Endothelial cell of umbilical vein (primary cell): ENCODE data around the gene ARL3. TPM values are rescaled to one million over a fixed set of nuclear protein-coding genes. Genes with fewer than 3 reads are reported as not detected.

Experiments
- BruUV-seq: library from RNA; stranded (reverse); fragments of 400-500 nt; replicated peaks from 2 replicates; lab custom pipeline; 2021; lab: Mats Ljungman, UMichigan
- CTCF ChIA-PET: fragments of 300-600, 350-600 bp; sonication (Branson Sonifier 250); formaldehyde crosslinking; loops from one replicate; lab custom pipeline; 2021; ENCODE audit warnings: antibody characterized with exemption, inconsistent platforms; lab: Charles Lee
- POLR2A ChIA-PET: fragments of 300-600, 350-600 bp; sonication (Branson Sonifier 250); formaldehyde crosslinking; loops from one replicate; lab custom pipeline; 2021; ENCODE audit warnings: antibody characterized with exemption, inconsistent platforms; lab: Charles Lee
- DNase-seq: peaks from one replicate; pipeline ENCODE4 v3.0.0-alpha.2; 2011; ENCODE audit warnings: low read depth, low spot score
- FAIRE-seq: peaks from 2 replicates; lab custom pipeline; 2011; peaks lifted over from hg19 to GRCh38; lab: Jason Lieb, UNC
- H2AFZ ChIP-seq: 2 replicates; pipeline ENCODE4 v1.6.0; 2012; ENCODE audit warnings: low read depth, low read length, control low read depth, inconsistent platforms
- H3K27ac ChIP-seq: 2 replicates; pipeline ENCODE4 v1.5.1; 2011; ENCODE audit warnings: low read depth, mild to moderate bottlenecking, control low read depth, low read length, moderate library complexity; ENCODE audit not compliant: insufficient read depth
- H3K27me3 ChIP-seq, 2 experiments: 2 replicates each; pipeline versions ENCODE4 v1.6.0 to v1.6.1; 2011; ENCODE audit warnings: low read length in 2 of 2, mixed read lengths in 1 of 2; ENCODE audit not compliant: control insufficient read depth in 2 of 2, insufficient read depth in 2 of 2
- H3K36me3 ChIP-seq, 2 experiments: 2 replicates in 1 of 2; 3 replicates in 1 of 2; pipeline ENCODE4 v1.5.1; 2011; ENCODE audit warnings: low read length in 2 of 2, mild to moderate bottlenecking in 1 of 2, moderate library complexity in 1 of 2; ENCODE audit not compliant: control insufficient read depth in 2 of 2, insufficient read depth in 2 of 2; ENCODE audit errors: extremely low read depth in 1 of 2
- H3K4me1 ChIP-seq: 3 replicates; pipeline ENCODE4 v1.5.1; 2011; ENCODE audit warnings: mild to moderate bottlenecking, low read length; ENCODE audit not compliant: control insufficient read depth, insufficient read depth; ENCODE audit errors: extremely low read depth
- H3K4me2 ChIP-seq: 2 replicates; pipeline ENCODE4 v1.6.1; 2011; ENCODE audit warnings: low read length, control low read depth, mixed read lengths; ENCODE audit not compliant: insufficient read depth
- H3K4me3 ChIP-seq, 3 experiments: fragments of 200-600 bp in 1 of 3; sonication (generic), shearing (Covaris generic) in 1 of 3; replicated peaks in 1 of 3; 2 replicates each; pipeline ENCODE4 v1.5.1; 2011 to 2016; ENCODE audit warnings: control low read depth in 3 of 3, low read length in 3 of 3, mild to moderate bottlenecking in 2 of 3, inconsistent platforms in 1 of 3, low read depth in 1 of 3, moderate library complexity in 1 of 3; ENCODE audit not compliant: insufficient read depth in 1 of 3
- H3K79me2 ChIP-seq: 2 replicates; pipeline ENCODE4 v1.6.0; 2012; ENCODE audit warnings: low read length, inconsistent platforms; ENCODE audit not compliant: control insufficient read depth, insufficient read depth
- H3K9ac ChIP-seq: replicated peaks from 2 replicates; pipeline ENCODE3; 2011; ENCODE audit warnings: low read length, control low read depth; ENCODE audit not compliant: insufficient read depth; ENCODE audit errors: extremely low read depth
- H3K9me1 ChIP-seq: replicated peaks from 3 replicates; pipeline ENCODE4 v1.6.0; 2011; ENCODE audit warnings: mild to moderate bottlenecking, low read length; ENCODE audit not compliant: control insufficient read depth, insufficient read depth; ENCODE audit errors: extremely low read depth
- H3K9me3 ChIP-seq: replicated peaks from 2 replicates; pipeline ENCODE4 v1.5.1; 2012; ENCODE audit warnings: low read length, inconsistent platforms; ENCODE audit not compliant: control insufficient read depth, insufficient read depth
- H4K20me1 ChIP-seq: replicated peaks from 2 replicates; pipeline ENCODE3; 2011; ENCODE audit warnings: mild to moderate bottlenecking, low read length; ENCODE audit not compliant: control insufficient read depth, insufficient read depth; ENCODE audit errors: extremely low read depth
- CTCF ChIP-seq, 2 donors: IDR thresholded peaks; 1 replicate in 1 of 2; 2 replicates in 1 of 2; pipeline ENCODE4 v1.5.1; 2011; ENCODE audit warnings: low read length in 2 of 2, mild to moderate bottlenecking in 2 of 2, moderate library complexity in 2 of 2, control low read depth in 1 of 2, inconsistent platforms in 1 of 2, low read depth in 1 of 2; ENCODE audit not compliant: insufficient read depth in 1 of 2; ENCODE audit errors: extremely low read depth in 1 of 2
- EZH2 ChIP-seq: IDR thresholded peaks from 2 replicates; pipeline ENCODE4 v1.6.1; 2012; ENCODE audit warnings: borderline replicate concordance, low read depth, mild to moderate bottlenecking, moderate library complexity, low read length, inconsistent platforms; ENCODE audit not compliant: severe bottlenecking
- FOS ChIP-seq: IDR thresholded peaks from 2 replicates; pipeline ENCODE4 v1.6.1; 2011; ENCODE audit warnings: mild to moderate bottlenecking, low read length, moderate library complexity, borderline replicate concordance; ENCODE audit not compliant: insufficient read depth
- GATA2 ChIP-seq: IDR thresholded peaks from 2 replicates; pipeline ENCODE4 v1.7.0; 2011; ENCODE audit warnings: low read depth, mild to moderate bottlenecking, moderate library complexity, mixed read lengths, low read length; ENCODE audit not compliant: insufficient read length, insufficient read depth
- JUN ChIP-seq: IDR thresholded peaks from 2 replicates; pipeline ENCODE4 v1.6.1; 2011; ENCODE audit warnings: borderline replicate concordance, low read depth; ENCODE audit not compliant: insufficient read length, insufficient read depth
- MAX ChIP-seq: IDR thresholded peaks from 2 replicates; pipeline ENCODE4 v1.6.1; 2011; ENCODE audit not compliant: insufficient read depth, insufficient read length
- MYC ChIP-seq: IDR thresholded peaks from one replicate; pipeline ENCODE4 v1.6.1; 2011; ENCODE audit warnings: mild to moderate bottlenecking, low read depth, low read length
- POLR2A ChIP-seq: IDR thresholded peaks from 2 replicates; pipeline ENCODE4 v1.6.1; 2012; ENCODE audit warnings: low read depth, mild to moderate bottlenecking, control low read depth, low read length
- POLR2AphosphoS5 ChIP-seq: IDR thresholded peaks from 2 replicates; pipeline ENCODE4 v1.6.1; 2012; ENCODE audit warnings: low read depth, mild to moderate bottlenecking, control low read depth, low read length, moderate library complexity; ENCODE audit not compliant: insufficient read depth
- dilution Hi-C: fragments of 300-500 bp; cut with MboI; formaldehyde crosslinking; loops from one replicate; pipeline ENCODE4 v1.15.0; 2019; ENCODE audit warnings: low sequenced_read_pairs; ENCODE audit not compliant: extremely low pct_ligation_motif_present
- intact Hi-C: fragments of 100-400 bp; cut with micrococcal nuclease; formaldehyde crosslinking; loops from one replicate; pipeline ENCODE4 v1.10.0; 2022
- polyA plus RNA-seq, 4 experiments: library from polyadenylated mRNA; depleted of rRNA in 3 of 4; stranded (reverse) in 3 of 4; unstranded in 1 of 4; fragments of >200 nt; gene quantifications; 2 replicates each; pipeline versions ENCODE4 v1.2.1 to v1.2.3, GENCODE V29; 2011 to 2012; ENCODE audit warnings: missing spikeins in 1 of 4
- total RNA-seq: library from RNA; stranded (reverse); gene quantifications from 2 replicates; pipeline ENCODE4 v1.2.3, GENCODE V29; 2021

The ARL3 gene
- total and polyA plus RNA-seq, 2 donors (not counting 3 experiments of a cell fraction or from before 2014, with no cell fraction given) = 6.6 to 11.0 TPM

- H3K4me2 ChIP-seq = no peak overlapping the region
- FAIRE-seq = no peak
- H2AFZ ChIP-seq = no peak overlapping the region
- H3K27me3 ChIP-seq = no peaks in the 10 kb centered on the region
- H3K27ac ChIP-seq = no peak overlapping the region
- POLR2A ChIA-PET = interaction anchor here (0.6 kb wide), 1 partner anchor 900 kb away, joined by 4 read pairs; no protein-coding TSS in a partner anchor
- no peaks in the 10 kb centered on the region for H3K4me1 ChIP-seq
- no peak overlapping the region for H3K4me3 ChIP-seq
- no peak for DNase-seq
- no TSS peak for BruUV-seq
- TF ChIP-seq MYC = no peak
- TF ChIP-seq MAX = no peak
- TF ChIP-seq CTCF (IDR thresholded peaks at IDR 0.05; ENCODE audit: extremely low read depth in 1 of 2, insufficient read depth in 1 of 2, low read depth in 1 of 2, low read length in 2 of 2) = no peak
- TF ChIP-seq GATA2 = no peak
- no peak for TF ChIP-seq FOS
- TF ChIP-seq POLR2A = no peak
- no peak for TF ChIP-seq JUN
- no peak for TF ChIP-seq POLR2AphosphoS5
- TF ChIP-seq EZH2 = no peak
- H3K79me2 ChIP-seq = no peaks in the 10 kb centered on the region
- H3K36me3 ChIP-seq = no peaks in the 10 kb centered on the region
- CTCF ChIA-PET = interaction anchor here (0.5 to 1.5 kb wide), 4 partner anchors 13 to 162 kb away, joined by 3 to 9 read pairs (median 4); partner anchors contain the start of gene SUFU
- H4K20me1 ChIP-seq = no peaks in the 10 kb centered on the region
- no peak overlapping the region for H3K9ac ChIP-seq
- intact Hi-C loops (no loop called here), dilution Hi-C loops (no loop called here)
- no peaks in the 10 kb centered on the region for H3K9me1 ChIP-seq
- H3K9me3 ChIP-seq = no peaks in the 10 kb centered on the region
Measured at GRCh38 chr10:102665904-102666509, 48.2 kb downstream of the ARL3 start.
